ENCODE data around the gene HLA-DMA. TPM values are rescaled to one million over a fixed set of nuclear protein-coding genes. Genes with fewer than 3 reads are reported as not detected.

Gene HLA-DMA
- polyA plus RNA-seq, 3 donors: 12.9 to 38.8 (median 30.9) TPM

DNA sequence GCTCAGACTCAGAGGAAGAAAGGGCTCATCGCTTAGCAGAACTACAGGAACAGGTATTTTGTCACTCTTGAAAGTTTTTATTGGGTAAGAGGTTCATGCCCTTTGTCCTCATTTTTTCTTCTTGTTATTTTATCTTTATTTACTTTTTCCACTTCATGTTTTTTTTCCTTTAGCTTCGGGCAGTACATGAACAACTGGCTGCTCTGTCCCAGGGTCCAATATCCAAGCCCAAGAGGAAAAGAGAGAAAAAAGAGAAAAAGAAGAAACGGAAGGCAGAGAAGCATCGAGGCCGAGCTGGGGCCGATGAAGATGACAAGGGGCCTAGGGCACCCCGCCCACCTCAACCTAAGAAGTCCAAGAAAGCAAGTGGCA lies 25.0 kb upstream of the HLA-DMA start:
- no peak for DNase-seq

DNA sequence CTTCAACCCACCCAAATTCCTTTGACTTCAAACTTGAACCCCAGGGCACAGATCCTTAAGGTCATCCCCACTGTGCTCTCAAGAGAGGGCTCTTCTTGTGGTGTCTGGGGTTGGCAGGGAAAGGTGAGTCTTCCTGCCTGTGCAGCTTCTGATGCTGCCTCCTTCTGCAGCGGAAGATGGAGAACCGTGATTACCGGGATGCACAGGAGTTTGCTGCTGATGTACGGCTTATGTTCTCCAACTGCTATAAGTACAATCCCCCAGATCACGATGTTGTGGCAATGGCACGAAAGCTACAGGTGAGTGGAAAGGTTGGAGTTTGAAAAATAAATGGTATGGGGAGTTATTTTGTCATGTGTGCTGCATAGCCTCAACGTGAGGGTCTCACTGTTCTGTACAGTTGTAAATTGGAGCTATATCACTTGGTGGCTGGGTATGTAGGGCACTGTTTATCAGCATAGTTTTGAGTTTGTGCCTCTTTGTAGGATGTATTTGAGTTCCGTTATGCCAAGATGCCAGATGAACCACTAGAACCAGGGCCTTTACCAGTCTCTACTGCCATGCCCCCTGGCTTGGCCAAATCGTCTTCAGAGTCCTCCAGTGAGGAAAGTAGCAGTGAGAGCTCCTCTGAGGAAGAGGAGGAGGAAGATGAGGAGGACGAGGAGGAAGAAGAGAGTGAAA lies 24.5 kb upstream of the HLA-DMA start:
- no peak for DNase-seq

DNA sequence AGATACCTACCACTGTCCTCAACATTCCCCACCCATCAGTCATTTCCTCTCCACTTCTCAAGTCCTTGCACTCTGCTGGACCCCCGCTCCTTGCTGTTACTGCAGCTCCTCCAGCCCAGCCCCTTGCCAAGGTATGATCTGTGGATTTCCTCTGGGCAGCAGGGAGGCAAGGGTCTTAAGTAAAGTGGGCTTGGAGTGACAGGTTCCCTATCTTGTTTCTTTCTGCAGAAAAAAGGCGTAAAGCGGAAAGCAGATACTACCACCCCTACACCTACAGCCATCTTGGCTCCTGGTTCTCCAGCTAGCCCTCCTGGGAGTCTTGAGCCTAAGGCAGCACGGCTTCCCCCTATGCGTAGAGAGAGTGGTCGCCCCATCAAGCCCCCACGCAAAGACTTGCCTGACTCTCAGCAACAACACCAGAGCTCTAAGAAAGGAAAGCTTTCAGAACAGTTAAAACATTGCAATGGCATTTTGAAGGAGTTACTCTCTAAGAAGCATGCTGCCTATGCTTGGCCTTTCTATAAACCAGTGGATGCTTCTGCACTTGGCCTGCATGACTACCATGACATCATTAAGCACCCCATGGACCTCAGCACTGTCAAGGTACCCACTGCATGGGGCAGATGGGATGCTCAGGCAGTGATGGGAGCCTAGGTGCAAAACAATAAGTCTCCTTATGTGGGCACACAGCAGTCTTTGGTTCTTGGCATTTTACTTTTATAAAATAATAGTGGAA lies 23.6 kb upstream of the HLA-DMA start:
- DNase-seq: no peak

DNA sequence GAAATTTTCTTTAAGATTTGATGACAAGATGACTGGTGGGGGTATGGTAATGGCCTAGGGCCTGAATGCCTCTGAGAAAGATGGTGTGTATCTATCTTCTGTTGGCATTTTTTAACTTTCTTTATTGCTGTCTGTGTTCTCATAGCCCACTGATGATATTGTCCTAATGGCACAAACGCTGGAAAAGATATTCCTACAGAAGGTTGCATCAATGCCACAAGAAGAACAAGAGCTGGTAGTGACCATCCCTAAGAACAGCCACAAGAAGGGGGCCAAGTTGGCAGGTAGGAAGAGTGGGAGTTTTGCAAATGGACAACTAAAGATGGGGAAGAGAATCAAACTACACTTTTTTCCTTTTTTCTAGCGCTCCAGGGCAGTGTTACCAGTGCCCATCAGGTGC lies 23.0 kb upstream of the HLA-DMA start:
- no peak for DNase-seq

- DNase-seq: no peak
Observed at GRCh38 chr6:32974541-32975308, 21.8 kb upstream of the HLA-DMA start.

DNA sequence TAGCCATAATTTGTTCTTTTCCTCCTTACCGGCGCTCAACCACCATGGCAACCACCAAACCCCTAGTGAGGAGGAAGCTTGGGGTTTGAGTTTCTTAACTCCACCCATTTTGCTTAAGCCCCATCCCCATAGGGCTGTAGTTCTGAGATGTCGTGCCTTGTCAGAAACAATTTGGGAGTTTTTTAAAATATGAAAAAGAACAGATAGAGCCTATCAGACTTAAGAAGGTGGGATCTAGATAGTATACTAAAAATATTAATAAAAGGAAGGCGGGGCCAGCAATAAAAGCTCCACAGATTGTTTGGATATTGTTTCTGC lies 21.1 kb upstream of the HLA-DMA start:
- DNase-seq: no peak

GRCh38 chr6:32973144-32974015 lies 20.5 kb upstream of the HLA-DMA start:
- peak; percentile 61 for DNase-seq

DNA sequence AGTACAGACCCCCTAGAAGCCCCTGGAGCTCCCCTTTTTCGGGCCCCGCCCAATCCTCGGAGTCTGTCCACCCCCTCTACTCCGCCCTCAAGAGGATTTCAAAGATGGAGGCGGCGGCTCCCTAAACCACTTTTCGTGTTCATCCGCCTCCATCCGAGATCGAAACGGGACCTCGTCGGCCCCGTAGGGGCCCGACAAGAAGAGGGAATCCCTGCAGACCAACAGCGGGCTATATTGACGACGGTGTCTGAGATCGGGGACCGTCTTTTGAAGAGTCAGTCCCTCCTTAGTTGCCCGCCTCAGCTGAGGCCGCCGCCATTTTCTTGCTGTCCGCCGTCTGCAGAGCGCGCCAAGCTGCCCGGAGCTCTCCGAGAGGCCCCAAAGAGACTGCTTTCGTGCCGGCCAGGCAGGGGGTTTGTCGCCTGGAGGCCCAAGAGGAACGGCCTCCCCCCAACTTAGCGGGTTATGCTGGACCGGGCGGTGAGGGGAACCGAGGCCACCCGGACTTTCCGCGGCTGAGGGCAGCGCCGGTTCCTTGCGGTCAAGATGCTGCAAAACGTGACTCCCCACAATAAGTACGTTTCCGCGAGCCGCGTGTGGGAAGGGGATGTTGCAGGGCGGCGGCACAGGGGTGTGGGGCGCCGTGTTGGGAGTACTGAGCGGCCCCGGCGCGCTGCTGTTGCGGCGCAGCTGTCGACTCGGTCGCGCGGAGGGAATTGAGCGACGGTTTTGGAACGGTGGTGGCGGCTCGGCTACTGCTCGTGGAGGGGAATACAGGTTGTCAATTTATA lies 19.7 kb upstream of the HLA-DMA start:
- no peak for DNase-seq

DNA sequence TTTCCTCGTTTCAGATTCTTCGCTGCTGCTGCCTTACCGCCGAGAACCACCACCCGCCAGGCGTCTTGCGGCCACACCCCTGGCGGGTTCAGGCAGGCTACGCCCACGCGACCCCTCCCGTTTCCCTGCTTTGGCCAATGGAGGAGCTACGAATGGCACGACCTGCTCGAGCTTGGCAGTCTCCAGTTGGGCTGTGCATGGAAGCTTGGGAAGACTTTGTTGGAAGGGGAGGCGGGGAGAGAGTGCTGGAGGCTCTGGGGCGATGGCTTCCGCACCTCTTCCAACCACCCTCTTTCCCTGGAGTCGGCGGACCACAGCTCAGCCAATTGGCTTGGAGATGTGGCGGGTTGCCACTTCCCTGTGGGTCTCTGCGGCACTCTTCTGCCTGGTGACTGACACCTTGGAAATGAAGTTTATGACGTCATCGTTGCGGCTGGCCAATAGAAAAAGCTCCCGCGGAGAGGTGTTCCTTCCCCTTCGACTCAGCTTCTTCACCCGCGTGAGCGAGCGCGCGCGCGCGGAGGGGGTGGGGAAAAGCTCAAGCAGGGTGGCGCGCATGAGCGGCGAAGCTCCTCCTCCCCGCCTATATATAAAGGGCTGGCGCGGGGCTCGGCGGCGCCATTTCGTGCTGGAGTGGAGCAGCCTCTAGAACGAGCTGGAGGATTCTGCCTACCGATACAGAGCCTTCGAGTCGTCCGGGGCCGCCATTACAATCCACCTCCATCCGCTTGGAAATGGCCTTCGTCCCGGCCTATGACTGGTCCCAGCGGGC lies 18.9 kb upstream of the HLA-DMA start:
- peak; percentile 100 for DNase-seq

GRCh38 chr6:32971242-32971580 lies 18.3 kb upstream of the HLA-DMA start:
- no peak for DNase-seq

DNA sequence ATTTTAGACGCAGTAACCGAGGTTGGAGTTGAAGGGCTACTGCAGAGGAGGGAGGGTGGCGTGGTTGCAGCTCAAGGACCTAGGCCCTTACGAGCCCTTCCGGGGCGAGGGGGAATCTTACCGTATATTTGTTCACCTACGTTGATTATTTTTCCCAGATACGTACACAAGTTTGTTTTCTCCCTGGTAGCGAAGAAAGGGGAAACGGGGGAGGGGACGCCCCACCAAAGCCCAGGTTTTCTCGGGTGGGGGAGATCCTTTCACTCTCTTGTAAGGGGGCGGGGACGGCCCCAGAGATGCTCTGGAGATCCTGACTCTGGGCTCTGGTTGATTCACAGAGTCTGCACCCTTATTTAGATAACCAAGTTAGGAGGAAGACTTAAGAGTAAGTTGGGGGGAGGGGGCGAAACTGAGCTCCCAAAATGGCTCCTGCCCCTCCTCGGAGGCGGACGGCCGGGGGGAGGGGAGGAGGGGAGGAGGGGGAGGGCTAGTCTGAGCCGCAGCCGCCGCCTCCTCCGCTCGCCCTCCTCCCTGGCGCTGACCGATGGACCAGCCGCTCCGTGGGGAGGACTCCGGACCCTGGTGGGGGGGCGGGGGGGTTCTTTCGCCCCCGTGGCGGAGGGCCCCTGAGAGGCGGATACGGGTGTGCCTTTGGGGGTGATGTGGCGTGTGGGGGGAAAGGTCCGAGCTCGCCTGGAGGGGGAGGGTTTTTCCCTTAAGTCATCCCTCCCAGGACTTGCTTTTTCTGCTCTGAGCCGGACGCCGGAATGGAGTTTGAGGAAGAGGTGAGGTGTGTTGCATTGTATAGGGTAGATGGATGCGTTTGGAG lies 17.7 kb upstream of the HLA-DMA start:
- DNase-seq: peak; percentile 89

DNA sequence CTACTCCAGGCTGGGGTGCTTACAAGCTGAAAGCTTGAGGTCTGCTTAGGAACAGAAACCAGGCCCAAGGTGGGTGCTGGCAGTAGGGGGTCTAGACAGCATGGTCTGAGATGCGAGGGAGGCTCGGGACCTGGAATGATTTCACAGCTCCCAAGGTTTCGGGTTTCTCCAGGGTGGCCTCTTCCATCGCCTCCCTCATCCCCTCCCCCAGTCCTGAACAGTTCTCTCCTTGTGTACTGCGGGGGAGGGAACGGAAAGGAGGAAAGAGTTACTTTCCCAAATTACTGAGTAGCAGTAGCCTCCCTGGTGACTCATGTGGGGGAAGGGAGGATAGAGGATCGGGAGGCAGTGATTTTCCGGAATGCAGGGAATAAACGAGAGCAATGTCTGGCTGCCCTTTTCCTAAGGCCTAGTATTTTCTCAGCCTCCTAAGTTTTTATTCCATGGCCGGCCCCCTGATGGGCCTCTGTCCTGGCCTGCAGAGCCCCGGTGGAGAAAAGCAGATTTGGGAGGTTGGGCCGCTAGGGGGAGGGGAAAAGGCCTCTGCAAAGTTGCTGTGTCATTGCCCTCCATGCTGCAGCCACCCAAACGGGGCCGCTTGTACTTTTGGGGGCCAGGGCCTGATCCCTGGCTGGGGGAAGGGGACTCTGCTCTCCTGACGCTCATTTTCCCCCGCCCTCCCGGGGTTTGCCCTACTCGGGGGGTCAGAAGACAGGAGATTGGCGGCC lies 17.0 kb upstream of the HLA-DMA start:
- DNase-seq: peak; percentile 94

DNA sequence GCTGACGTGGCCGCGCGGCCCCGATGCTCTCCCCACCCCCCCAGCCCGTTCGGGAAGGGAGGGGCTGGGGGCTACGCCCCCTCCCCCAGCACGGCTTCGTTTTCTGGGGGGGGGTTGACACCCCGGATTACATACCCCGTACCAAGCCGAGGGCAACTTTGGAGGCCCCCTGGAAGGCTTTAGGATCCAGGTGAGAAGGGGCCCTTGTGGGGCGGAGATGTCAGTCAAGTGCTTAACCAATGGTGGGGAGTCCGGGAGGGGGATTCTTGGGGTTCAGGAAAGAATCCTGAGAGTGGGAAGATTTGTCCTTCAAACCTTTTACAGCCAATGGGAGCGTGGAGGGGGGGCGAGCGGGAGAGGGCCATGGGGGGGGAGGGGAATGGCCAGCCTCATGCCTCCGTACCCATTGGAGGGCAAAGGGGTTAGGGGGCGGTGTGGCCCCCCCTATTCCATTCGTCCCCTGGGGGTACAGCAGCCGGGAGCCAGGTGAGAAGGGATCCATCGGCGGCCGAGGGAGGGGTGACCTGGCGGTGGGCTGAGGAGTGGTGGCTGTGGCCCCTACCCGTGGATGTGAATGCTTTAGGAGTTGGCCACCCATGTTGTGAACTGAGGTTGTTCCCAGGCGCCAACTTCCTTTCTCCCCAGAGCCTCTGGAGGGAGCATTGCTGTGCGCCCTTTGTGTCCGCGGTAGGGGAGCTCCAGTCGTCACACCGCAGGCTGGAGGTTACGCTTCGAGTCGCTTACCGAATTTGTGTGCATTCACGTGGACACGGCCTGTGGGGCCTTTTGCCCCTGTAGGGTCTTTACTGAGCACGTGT lies 16.2 kb upstream of the HLA-DMA start:
- DNase-seq: peak; percentile 81

DNA sequence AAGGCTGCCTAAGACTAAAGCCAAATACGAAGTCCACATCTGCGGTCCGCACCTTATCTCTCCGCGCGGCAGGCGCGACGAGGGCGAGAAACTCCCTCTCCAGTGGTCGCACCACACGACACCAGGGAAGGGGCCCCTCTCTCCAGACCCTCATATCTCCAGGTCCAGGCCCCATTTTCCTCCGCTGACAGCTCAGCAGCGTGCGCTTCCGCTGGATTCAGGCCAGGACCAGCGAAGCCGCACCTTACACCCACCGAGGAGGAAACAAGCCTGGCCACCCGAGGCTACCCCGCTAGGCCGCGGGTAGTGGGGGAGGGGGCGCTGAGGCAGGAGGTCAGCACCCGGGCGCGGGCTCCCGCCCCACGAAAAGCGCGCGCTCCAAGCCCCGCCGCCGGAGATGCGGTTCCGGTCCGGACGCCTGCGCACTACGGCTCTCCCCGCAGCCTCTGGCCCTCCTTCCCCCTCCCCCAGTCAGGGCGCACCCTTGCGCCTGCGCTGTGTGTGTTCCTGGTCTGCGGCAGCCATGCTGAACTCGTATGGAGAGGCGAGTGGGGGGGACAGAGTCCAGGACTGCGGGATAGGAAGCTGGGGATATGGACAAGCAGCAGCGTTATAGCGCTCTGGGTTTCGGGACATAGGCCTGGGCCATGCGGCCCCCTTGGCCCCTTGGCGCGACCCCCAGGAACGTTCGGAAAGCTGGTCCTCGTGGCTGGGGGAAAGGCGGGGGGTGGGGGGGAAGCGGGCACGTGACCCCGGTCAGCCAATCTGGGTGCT lies 15.4 kb upstream of the HLA-DMA start, which contains the start of gene BRD2:
BRD2 (plus strand) TSS at position 502 of the 774 bp plus-strand sequence. CDS start 4,305 bp downstream, outside the sequence.
- peak; percentile 98 for DNase-seq

GRCh38 chr6:32967151-32968091 lies 14.5 kb upstream of the HLA-DMA start:
- peak; percentile 43 for DNase-seq

DNA sequence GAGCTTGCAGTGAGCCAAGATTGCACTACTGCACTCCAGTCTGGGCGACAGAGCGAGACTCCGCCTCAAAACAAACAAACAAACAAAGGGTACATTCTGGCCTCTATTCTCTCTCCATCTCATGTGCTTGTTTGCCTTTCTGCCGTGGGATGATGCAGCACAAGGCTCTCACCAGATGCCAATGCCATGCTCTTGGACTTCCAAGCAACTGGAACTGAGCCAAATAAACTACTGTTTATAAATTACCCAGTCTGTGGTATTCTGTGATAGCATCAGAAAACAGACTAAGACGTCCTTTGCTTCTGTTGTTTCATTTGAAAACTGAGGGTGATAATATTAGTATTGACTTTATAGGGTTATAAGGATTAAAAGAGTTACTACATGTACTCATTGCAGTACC lies 11.9 kb upstream of the HLA-DMA start:
- no peak for DNase-seq

All from renal pelvis (tissue), 4 donors.